Prostate gland (tissue), 2 donors: ENCODE measurements around the gene APPL2.

Experiments used
- CTCF ChIP-seq, 4 experiments: fragments of 200-600 bp in 2 of 4; fragments of 450-650 bp in 2 of 4; sonication (generic) in 2 of 4; IDR thresholded peaks; 1 replicate in 3 of 4; 2 replicates in 1 of 4; pipeline ENCODE4 v1.5.1; 2016 to 2019; ENCODE audit warnings: antibody characterized with exemption in 4 of 4, mild to moderate bottlenecking in 2 of 4, moderate library complexity in 2 of 4
- POLR2A ChIP-seq: fragments of 450-650 bp; IDR thresholded peaks from one replicate; pipeline ENCODE4 v1.6.1; 2016; ENCODE audit warnings: antibody characterized with exemption, mild to moderate bottlenecking
- POLR2AphosphoS5 ChIP-seq: sonication (generic); formaldehyde crosslinking; IDR thresholded peaks from one replicate; pipeline ENCODE4 v1.6.1; 2017; ENCODE audit warnings: antibody characterized with exemption

- TF ChIP-seq CTCF (IDR thresholded peaks at IDR 0.05) (no peak), POLR2AphosphoS5 (no peak), POLR2A (no peak)
Measured at GRCh38 chr12:105256011-105256410, 20.0 kb upstream of the APPL2 start.
